LNCaP clone FGC (cell line): ENCODE data around the gene NR2F2.

Source experiments
- DNase-seq: peaks from one replicate; pipeline ENCODE4 v3.0.0-alpha.2; 2011; ENCODE audit warnings: low read depth
- H3K4me3 ChIP-seq: 2 replicates; pipeline ENCODE4 v1.5.1; 2011; ENCODE audit warnings: mild to moderate bottlenecking, low read depth, low read length, control low read depth
- CTCF ChIP-seq: IDR thresholded peaks from 2 replicates; pipeline ENCODE4 v1.5.1; 2012; ENCODE audit warnings: mild to moderate bottlenecking; ENCODE audit not compliant: control insufficient read depth, insufficient read depth; ENCODE audit errors: extremely low read depth

Gene NR2F2

GRCh38 chr15:96340348-96340597 is 9.8 kb downstream of the NR2F2 start:
- peak overlapping the region; percentile 73 for H3K4me3 ChIP-seq
- no peak for TF ChIP-seq CTCF
- no peak for DNase-seq

GRCh38 chr15:96340598-96341512 is 10.4 kb downstream of the NR2F2 start:
- no peak for DNase-seq
- peak overlapping the region; percentile 73 for H3K4me3 ChIP-seq
- no peak for TF ChIP-seq CTCF

DNA sequence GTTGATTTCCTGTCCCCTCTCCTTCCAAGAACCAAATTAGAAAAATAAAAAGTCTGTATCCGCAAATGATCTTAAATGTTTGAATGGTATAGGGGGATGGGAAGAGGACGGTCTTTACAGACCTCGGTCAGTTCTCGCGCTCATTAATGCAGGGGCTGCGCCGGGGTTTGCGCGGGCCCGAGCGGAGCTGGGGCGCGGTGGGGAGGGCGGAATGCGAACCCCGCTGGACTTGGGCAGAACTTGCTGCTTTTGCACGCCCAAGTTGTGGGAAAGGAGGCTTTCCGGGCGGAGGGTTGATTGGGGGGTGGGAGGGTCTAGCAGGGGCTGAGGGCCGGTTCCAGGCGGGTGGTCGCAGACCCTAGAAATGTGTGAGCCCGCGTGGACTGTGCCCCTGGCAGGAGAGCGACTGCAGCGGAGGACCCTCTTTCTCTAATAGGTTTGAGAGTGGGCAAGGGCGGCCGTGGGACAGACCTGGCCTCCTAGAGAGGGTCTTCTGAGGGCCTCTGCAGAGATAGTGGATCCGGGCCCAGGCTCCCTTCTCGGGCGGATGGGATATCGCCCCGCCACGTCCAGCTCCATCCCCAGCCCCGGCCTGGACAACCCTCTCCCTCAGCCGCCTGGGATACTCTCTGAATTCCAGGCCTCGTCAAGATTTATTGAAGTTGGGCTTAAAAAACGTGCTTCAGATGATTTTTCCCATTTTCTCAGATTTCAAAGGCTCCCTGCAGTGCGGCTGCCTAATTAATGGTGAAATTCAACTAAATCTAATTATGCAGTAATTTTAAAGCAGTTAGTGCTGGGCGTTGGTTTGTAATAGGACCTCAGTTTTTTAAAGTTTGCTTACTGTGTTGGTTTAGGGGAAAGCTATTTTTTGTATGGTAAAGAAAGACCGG is 11.3 kb downstream of the NR2F2 start:
- DNase-seq = no peak
- peak overlapping the region; percentile 73 for H3K4me3 ChIP-seq
- TF ChIP-seq CTCF = no peak

DNA sequence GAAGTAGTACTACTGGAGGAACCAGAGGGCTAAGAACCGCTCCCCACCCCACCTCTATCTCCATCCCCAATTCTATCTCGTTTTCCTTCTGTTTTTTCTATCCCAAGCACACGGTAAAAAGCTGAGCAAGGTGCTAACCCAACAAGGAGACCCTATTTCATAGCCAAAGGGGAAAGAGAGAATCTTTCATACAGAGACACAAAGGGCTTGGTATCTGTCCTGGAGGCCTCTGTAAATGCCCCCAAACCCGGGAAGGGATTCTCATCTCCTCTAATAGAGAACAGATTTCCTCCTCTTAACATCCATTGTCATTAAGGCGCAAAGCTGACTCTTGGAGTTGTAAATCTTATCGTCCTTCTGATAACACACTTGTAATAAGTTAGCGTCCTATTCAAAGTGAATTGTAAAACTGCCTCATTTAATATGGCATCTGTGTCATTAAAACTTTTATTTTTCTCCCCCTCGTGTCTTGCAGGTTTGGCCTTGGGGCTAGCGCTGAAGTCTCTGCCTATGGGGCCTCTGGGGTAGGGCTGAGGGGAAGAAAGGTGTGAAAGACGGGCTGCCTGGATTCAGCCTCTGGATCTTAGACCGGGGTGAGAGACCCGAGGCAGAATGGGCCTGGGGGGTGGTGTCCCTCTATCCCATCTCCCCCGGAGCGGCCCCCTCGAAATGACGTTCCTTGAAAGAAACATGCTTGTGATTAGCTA is 12.1 kb downstream of the NR2F2 start:
- no peak overlapping the region for H3K4me3 ChIP-seq
- no peak for TF ChIP-seq CTCF
- DNase-seq = no peak

DNA sequence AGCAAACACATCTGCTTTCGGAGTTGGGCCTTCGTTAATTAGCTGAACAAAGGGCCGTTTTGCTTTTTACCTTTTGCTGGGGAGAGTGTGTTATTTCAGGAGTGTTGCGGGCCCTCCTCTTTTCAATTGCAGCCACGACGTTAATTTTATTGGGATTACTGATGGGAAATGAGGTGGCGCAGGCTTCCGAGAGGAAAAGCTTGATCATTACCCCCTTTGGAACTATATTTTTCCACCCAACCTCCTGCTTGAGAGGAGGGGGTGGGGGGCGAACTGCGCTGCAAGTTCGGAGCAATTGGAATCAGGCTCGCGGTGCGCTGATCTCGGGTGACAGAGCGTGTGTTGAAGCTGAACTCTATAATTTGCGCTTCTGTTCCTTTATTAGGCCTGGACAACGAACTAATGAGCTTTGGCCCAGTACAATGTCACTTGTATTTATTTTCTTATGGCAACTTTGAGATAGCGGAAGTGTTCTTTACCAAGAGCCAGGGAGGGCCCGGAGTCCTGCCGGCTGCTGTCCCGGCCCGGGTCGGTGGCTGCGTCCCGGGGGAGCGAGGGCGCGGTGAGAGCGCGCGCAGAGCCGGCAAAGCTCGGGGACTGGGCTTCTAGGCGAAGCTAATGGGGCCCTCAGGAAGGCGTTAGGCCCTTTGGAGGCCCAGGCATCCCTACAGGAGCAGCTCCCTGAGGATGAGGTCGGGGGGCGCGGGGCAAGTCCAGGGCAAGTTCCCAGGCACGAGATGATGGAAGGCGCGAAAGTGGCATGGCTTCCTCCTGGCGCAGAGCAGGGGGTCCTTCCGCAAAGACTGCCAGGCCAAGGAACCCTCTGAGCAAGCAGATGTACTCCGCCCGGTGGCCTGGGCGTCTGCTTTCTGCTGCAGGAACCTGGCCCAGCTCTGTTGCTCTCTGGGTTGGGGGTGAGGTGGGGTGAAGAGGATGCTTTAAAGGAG is 12.9 kb downstream of the NR2F2 start:
- no peak overlapping the region for H3K4me3 ChIP-seq
- no peak for DNase-seq
- TF ChIP-seq CTCF = no peak
